ENCODE data around the gene SLC46A1. TPM values are rescaled to one million over a fixed set of nuclear protein-coding genes. Genes with fewer than 3 reads are reported as not detected.

The SLC46A1 gene
- polyA plus RNA-seq, 3 donors: 1.5 to 6.3 (median 1.7) TPM

DNA sequence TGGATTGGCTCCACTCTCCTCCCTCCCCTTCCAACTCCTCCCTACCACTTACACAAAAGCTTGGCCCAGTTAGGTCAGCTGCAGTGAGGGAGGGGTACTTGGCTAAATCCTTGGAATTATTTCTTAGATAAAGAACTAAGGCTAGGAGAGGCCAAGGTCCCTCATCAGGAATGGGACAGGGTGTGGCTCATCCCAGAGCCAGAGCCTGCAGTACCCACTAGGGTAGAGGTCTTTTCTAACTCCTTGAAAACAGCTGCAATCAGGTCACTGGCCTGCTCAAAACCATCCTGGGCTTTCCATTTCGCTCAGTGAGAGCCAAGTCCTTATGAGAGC, 1.9 kb upstream of the SLC46A1 start:
- no peak for DNase-seq
- intact Hi-C loops (cut with micrococcal nuclease): no loop called here
- Mint-ChIP-seq H3K27ac (no peak overlapping the region), H3K4me1 (peaks cover 32% of the 10 kb centered on the region), H3K27me3 (ENCODE audit: low read depth in 3 of 3) (peaks cover 0 to 8% (median 2%) of the 10 kb centered on the region in 3 donors), H3K9me3 (no peaks in the 10 kb centered on the region), H3K4me3 (no peak overlapping the region), H3K36me3 (peaks cover 0 to 2% of the 10 kb centered on the region in 2 donors)
- no peak overlapping the region for H3K4me2 ChIP-seq (replicated peaks; ENCODE audit: extremely low read depth, low read length, poor library complexity, severe bottlenecking)
- no peak overlapping the region for H3K9ac ChIP-seq (ENCODE audit: insufficient read depth, low read length, poor library complexity, severe bottlenecking)
- no peaks in the 10 kb centered on the region for H3K27me3 ChIP-seq (ENCODE audit: control insufficient read depth in 2 of 2, insufficient read depth in 2 of 2, low read length in 2 of 2)
- no peak overlapping the region for H3K27ac ChIP-seq (ENCODE audit: low read depth in 1 of 2, low read length in 2 of 2)
- H2AFZ ChIP-seq (ENCODE audit: insufficient read depth, low read depth, low read length, poor library complexity, severe bottlenecking): no peak overlapping the region
- H3K79me2 ChIP-seq (ENCODE audit: insufficient read depth, low read length): no peaks in the 10 kb centered on the region
- WGBS (ENCODE audit: insufficient coverage): 100% methylated on average over 1 of the region's 1 CpG
- H3K4me3 ChIP-seq (replicated peaks in 1 of 3; ENCODE audit: low read depth in 2 of 3, low read length in 3 of 3): no peak overlapping the region
- H3K9me3 ChIP-seq (replicated peaks in 1 of 2; ENCODE audit: control insufficient read depth in 1 of 2, insufficient read depth in 1 of 2, low read length in 2 of 2): no peaks in the 10 kb centered on the region
- no peaks in the 10 kb centered on the region for H4K20me1 ChIP-seq (ENCODE audit: insufficient read depth, low read length)
- H3K4me1 ChIP-seq (ENCODE audit: control insufficient read depth in 1 of 2, insufficient read depth in 2 of 2, low read length in 2 of 2): peaks cover 32 to 37% of the 10 kb centered on the region in 2 donors
- TF ChIP-seq, protein P1, sequence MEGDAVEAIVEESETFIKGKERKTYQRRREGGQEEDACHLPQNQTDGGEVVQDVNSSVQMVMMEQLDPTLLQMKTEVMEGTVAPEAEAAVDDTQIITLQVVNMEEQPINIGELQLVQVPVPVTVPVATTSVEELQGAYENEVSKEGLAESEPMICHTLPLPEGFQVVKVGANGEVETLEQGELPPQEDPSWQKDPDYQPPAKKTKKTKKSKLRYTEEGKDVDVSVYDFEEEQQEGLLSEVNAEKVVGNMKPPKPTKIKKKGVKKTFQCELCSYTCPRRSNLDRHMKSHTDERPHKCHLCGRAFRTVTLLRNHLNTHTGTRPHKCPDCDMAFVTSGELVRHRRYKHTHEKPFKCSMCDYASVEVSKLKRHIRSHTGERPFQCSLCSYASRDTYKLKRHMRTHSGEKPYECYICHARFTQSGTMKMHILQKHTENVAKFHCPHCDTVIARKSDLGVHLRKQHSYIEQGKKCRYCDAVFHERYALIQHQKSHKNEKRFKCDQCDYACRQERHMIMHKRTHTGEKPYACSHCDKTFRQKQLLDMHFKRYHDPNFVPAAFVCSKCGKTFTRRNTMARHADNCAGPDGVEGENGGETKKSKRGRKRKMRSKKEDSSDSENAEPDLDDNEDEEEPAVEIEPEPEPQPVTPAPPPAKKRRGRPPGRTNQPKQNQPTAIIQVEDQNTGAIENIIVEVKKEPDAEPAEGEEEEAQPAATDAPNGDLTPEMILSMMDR (IDR thresholded peaks at IDR 0.05): no peak
- H3K36me3 ChIP-seq (replicated peaks in 1 of 2; ENCODE audit: control insufficient read depth in 1 of 2, insufficient read depth in 2 of 2, low read length in 2 of 2): no peaks in the 10 kb centered on the region

GRCh38 chr17:28407130-28407973, 1.3 kb upstream of the SLC46A1 start:
- intact Hi-C loops (cut with micrococcal nuclease): no loop called here
- peaks cover 35 to 43% of the 10 kb centered on the region in 2 donors for H3K4me1 ChIP-seq (ENCODE audit: control insufficient read depth in 1 of 2, insufficient read depth in 2 of 2, low read length in 2 of 2)
- H4K20me1 ChIP-seq (ENCODE audit: insufficient read depth, low read length): no peaks in the 10 kb centered on the region
- Mint-ChIP-seq H3K27me3 (ENCODE audit: low read depth in 3 of 3) (peaks cover 0 to 6% (median 2%) of the 10 kb centered on the region in 3 donors), H3K27ac (no peak overlapping the region), H3K4me1 (peaks cover 35% of the 10 kb centered on the region), H3K4me3 (no peak overlapping the region), H3K9me3 (no peaks in the 10 kb centered on the region), H3K36me3 (peaks cover 0 to 3% of the 10 kb centered on the region in 2 donors)
- no peaks in the 10 kb centered on the region for H3K79me2 ChIP-seq (ENCODE audit: insufficient read depth, low read length)
- no peaks in the 10 kb centered on the region for H3K27me3 ChIP-seq (ENCODE audit: control insufficient read depth in 2 of 2, insufficient read depth in 2 of 2, low read length in 2 of 2)
- DNase-seq: no peak
- no peak overlapping the region for H3K9ac ChIP-seq (ENCODE audit: insufficient read depth, low read length, poor library complexity, severe bottlenecking)
- WGBS (ENCODE audit: insufficient coverage): no CpG with 5 or more reads among the region's 5 CpGs
- no peaks in the 10 kb centered on the region for H3K36me3 ChIP-seq (replicated peaks in 1 of 2; ENCODE audit: control insufficient read depth in 1 of 2, insufficient read depth in 2 of 2, low read length in 2 of 2)
- no peak overlapping the region for H3K4me2 ChIP-seq (replicated peaks; ENCODE audit: extremely low read depth, low read length, poor library complexity, severe bottlenecking)
- TF ChIP-seq, protein P1 (IDR thresholded peaks at IDR 0.05): no peak
- no peak overlapping the region for H3K4me3 ChIP-seq (replicated peaks in 1 of 3; ENCODE audit: low read depth in 2 of 3, low read length in 3 of 3)
- H3K27ac ChIP-seq (ENCODE audit: low read depth in 1 of 2, low read length in 2 of 2): no peak overlapping the region
- no peak overlapping the region for H2AFZ ChIP-seq (ENCODE audit: insufficient read depth, low read depth, low read length, poor library complexity, severe bottlenecking)
- H3K9me3 ChIP-seq (replicated peaks in 1 of 2; ENCODE audit: control insufficient read depth in 1 of 2, insufficient read depth in 1 of 2, low read length in 2 of 2): no peaks in the 10 kb centered on the region

All from CD14-positive monocyte (primary cell).